CD1c-positive myeloid dendritic cell (primary cell): ENCODE results near the gene TXNDC11.
A peak's percentile ranks its signal among the peaks of the same experiment; 100 is the strongest.

Experiments
- DNase-seq: peaks from one replicate; pipeline ENCODE4 v3.0.0-alpha.2; 2016; ENCODE audit errors: extremely low spot score

The TXNDC11 gene

GRCh38 chr16:11689031-11689840 is 53.4 kb downstream of the TXNDC11 start:
- DNase-seq, result peak; percentile 84

GRCh38 chr16:11688520-11688886 is 54.2 kb downstream of the TXNDC11 start:
- no peak for DNase-seq

- DNase-seq, result no peak
Measured at GRCh38 chr16:11687601-11688519, 54.8 kb downstream of the TXNDC11 start.

GRCh38 chr16:11686713-11687380 is 55.8 kb downstream of the TXNDC11 start:
- no peak for DNase-seq

GRCh38 chr16:11685844-11686618 is 56.6 kb downstream of the TXNDC11 start:
- no peak for DNase-seq

- no peak for DNase-seq
Measured at GRCh38 chr16:11684231-11685025, 58.2 kb downstream of the TXNDC11 start.

- DNase-seq, result no peak
Measured at GRCh38 chr16:11683145-11683544, 59.5 kb downstream of the TXNDC11 start.

- peak; percentile 73 for DNase-seq
Measured at GRCh38 chr16:11682655-11683096, 60.0 kb downstream of the TXNDC11 start.

- peak; percentile 65 for DNase-seq
Measured at GRCh38 chr16:11681976-11682654, 60.5 kb downstream of the TXNDC11 start.

GRCh38 chr16:11681556-11681955 is 61.1 kb downstream of the TXNDC11 start:
- DNase-seq, result peak; percentile 26

- DNase-seq, result no peak
Measured at GRCh38 chr16:11679941-11680911, 62.4 kb downstream of the TXNDC11 start.

- no peak for DNase-seq
Measured at GRCh38 chr16:11679250-11679649, 63.4 kb downstream of the TXNDC11 start.

GRCh38 chr16:11677959-11678881 is 64.4 kb downstream of the TXNDC11 start:
- peak; percentile 51 for DNase-seq

GRCh38 chr16:11677451-11677951 is 65.2 kb downstream of the TXNDC11 start:
- no peak for DNase-seq

- DNase-seq, result no peak
Measured at GRCh38 chr16:11676799-11677198, 65.9 kb downstream of the TXNDC11 start.

GRCh38 chr16:11675561-11676511 is 66.8 kb downstream of the TXNDC11 start:
- DNase-seq, result no peak
